ENCODE data around the gene KIF25. TPM values are rescaled to one million over a fixed set of nuclear protein-coding genes. Genes with fewer than 3 reads are reported as not detected.

Gene KIF25
- total and polyA plus RNA-seq, 11 donors, result 0.11 to 0.29 (median 0.16) TPM; not detected in 5

GRCh38 chr6:168012431-168013249, 15.2 kb downstream of the KIF25 start:
- intact Hi-C loops (cut with DNase I), result no loop called here
- Histone ChIP-seq H3K36me3 (no peaks in the 10 kb centered on the region), H3K9me3 (peaks cover 0 to 41% (median 22%) of the 10 kb centered on the region in 12 donors), H3K27ac (no peak overlapping the region), H3K4me1 (peaks cover 0 to 35% (median 7%) of the 10 kb centered on the region in 12 donors), H3K27me3 (no peaks in the 10 kb centered on the region), H3K4me3 (no peak overlapping the region)
- 74 to 89% (median 87%) methylated on average over 9 to 13 of the region's 13 CpGs for WGBS, 4 donors
- TF ChIP-seq, protein P1, sequence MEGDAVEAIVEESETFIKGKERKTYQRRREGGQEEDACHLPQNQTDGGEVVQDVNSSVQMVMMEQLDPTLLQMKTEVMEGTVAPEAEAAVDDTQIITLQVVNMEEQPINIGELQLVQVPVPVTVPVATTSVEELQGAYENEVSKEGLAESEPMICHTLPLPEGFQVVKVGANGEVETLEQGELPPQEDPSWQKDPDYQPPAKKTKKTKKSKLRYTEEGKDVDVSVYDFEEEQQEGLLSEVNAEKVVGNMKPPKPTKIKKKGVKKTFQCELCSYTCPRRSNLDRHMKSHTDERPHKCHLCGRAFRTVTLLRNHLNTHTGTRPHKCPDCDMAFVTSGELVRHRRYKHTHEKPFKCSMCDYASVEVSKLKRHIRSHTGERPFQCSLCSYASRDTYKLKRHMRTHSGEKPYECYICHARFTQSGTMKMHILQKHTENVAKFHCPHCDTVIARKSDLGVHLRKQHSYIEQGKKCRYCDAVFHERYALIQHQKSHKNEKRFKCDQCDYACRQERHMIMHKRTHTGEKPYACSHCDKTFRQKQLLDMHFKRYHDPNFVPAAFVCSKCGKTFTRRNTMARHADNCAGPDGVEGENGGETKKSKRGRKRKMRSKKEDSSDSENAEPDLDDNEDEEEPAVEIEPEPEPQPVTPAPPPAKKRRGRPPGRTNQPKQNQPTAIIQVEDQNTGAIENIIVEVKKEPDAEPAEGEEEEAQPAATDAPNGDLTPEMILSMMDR (IDR thresholded peaks at IDR 0.05), result no peak
- TF ChIP-seq POLR2A (IDR thresholded peaks at IDR 0.05), result no peak
- ATAC-seq (no peak), DNase-seq (peak in 1 of 5 donors; percentile 10)

DNA sequence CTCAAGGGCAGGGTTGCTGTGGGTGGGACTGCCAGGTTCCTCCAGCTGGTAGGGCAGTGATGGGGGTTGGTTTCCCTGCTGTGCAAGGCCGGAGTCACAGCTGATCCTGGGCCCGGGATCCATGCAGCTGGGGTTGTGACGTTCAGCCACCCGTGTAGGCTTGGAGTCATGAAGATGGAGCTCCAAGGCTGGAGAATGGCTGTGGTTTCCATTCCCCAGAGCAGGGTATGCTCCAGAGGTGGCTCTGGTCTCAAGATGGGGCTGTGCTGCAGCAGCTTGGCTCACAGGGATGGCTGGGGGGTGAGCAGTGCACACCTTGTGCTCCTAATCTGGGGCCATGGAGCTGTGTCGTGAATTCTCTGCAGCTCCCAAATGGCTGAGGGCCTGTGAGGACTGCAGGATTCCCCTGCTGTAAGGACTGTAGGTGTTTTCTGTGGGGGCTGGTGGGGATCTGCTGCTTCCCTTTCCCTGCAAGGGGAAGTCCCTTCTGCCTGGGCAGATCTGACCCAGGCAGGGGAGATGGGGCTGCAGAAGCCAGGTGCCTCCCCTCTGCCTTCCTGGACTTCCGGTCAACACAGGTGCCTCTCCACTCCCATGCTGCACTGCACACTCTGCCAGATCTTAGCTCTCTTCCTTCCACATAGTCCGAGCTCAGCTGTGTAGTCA, 15.9 kb downstream of the KIF25 start:
- Histone ChIP-seq H3K9me3 (peaks cover 0 to 39% (median 18%) of the 10 kb centered on the region in 12 donors), H3K36me3 (no peaks in the 10 kb centered on the region), H3K27me3 (no peaks in the 10 kb centered on the region), H3K4me3 (no peak overlapping the region), H3K27ac (peak overlapping the region in 2 of 12 donors; percentile 14 to 18), H3K4me1 (peaks cover 0 to 30% (median 6%) of the 10 kb centered on the region in 12 donors)
- 67 to 91% (median 76%) methylated on average over 2 to 7 of the region's 7 CpGs for WGBS, 4 donors
- peak in 1 of 4 donors; percentile 39 for ATAC-seq
- DNase-seq, result peak in 1 of 5 donors; percentile 15
- TF ChIP-seq, protein P1 (IDR thresholded peaks at IDR 0.05), result no peak
- intact Hi-C loops (cut with DNase I), result no loop called here

GRCh38 chr6:168014428-168014827, 17.0 kb downstream of the KIF25 start:
- TF ChIP-seq, protein P1 (IDR thresholded peaks at IDR 0.05), result no peak
- no peak for TF ChIP-seq POLR2A (IDR thresholded peaks at IDR 0.05)
- intact Hi-C loops (cut with DNase I), result no loop called here
- Histone ChIP-seq H3K4me3 (no peak overlapping the region), H3K4me1 (peaks cover 0 to 30% (median 6%) of the 10 kb centered on the region in 12 donors), H3K36me3 (no peaks in the 10 kb centered on the region), H3K9me3 (peaks cover 0 to 33% (median 18%) of the 10 kb centered on the region in 12 donors), H3K27ac (peak overlapping the region in 3 of 12 donors; percentile 6 to 29 (median 14)), H3K27me3 (no peaks in the 10 kb centered on the region)
- DNase-seq (no peak), ATAC-seq (no peak)
- WGBS, 4 donors, result 43 to 53% (median 49%) methylated on average over 6 of the region's 6 CpGs

DNA sequence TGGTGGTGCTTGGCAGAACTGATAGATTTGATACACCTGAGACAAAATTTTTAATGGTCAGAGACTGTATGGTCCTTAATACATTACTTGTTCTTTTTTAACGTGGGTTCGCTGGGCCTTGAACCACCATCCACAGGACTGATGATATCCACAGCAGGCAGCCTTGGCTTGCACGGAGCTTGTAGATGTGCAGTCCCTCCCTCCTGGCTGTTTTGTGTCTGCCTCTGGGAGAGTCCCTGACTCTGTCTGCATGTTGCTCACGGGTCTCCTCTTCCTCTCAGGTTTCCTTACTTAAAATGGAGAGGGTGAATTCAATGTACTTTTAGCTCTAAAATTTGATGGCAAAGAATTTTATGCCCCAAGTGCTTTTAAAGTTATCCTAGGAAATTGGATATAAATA, 17.5 kb downstream of the KIF25 start:
- intact Hi-C loops (cut with DNase I), result no loop called here
- H3K27me3 ChIP-seq, result no peaks in the 10 kb centered on the region
- no peak for TF ChIP-seq POLR2A (IDR thresholded peaks at IDR 0.05)
- TF ChIP-seq, protein P1 (IDR thresholded peaks at IDR 0.05), result no peak
- H3K27ac ChIP-seq, result peak overlapping the region in 3 of 12 donors; percentile 6 to 47 (median 29)
- H3K9me3 ChIP-seq, result peaks cover 0 to 29% (median 18%) of the 10 kb centered on the region in 12 donors
- H3K36me3 ChIP-seq, result no peaks in the 10 kb centered on the region
- H3K4me3 ChIP-seq, result no peak overlapping the region
- 69 to 82% (median 75%) methylated on average over 4 of the region's 4 CpGs for whole genome bisulfite sequencing, 4 donors
- ATAC-seq (no peak), DNase-seq (peak in 1 of 5 donors; percentile 10)
- H3K4me1 ChIP-seq, result peaks cover 0 to 30% (median 6%) of the 10 kb centered on the region in 12 donors

Data from heart left ventricle (tissue), 16 donors.